GM03348 (cell line): ENCODE measurements around the gene IP6K3.
A peak's percentile ranks its signal among the peaks of the same experiment; 100 is the strongest.

Experiments used
- DNase-seq: peaks from one replicate; pipeline ENCODE4 v3.0.0; 2012; ENCODE audit warnings: low spot score

The IP6K3 gene

GRCh38 chr6:33759887-33760629, 13.4 kb upstream of the IP6K3 start:
- no peak for DNase-seq

GRCh38 chr6:33758815-33759216, 12.1 kb upstream of the IP6K3 start:
- no peak for DNase-seq

- DNase-seq: no peak
These were observed 11.2 kb upstream of the IP6K3 start for GRCh38 chr6:33757906-33758305.

GRCh38 chr6:33757113-33757512, 10.4 kb upstream of the IP6K3 start:
- no peak for DNase-seq

GRCh38 chr6:33756211-33756954, 9.7 kb upstream of the IP6K3 start:
- no peak for DNase-seq

GRCh38 chr6:33755070-33755869, 8.6 kb upstream of the IP6K3 start:
- no peak for DNase-seq

GRCh38 chr6:33754222-33754621, 7.5 kb upstream of the IP6K3 start:
- no peak for DNase-seq

- no peak for DNase-seq
These were observed 5.9 kb upstream of the IP6K3 start for GRCh38 chr6:33752646-33753015.

GRCh38 chr6:33751771-33752645, 5.3 kb upstream of the IP6K3 start:
- no peak for DNase-seq

- DNase-seq: no peak
These were observed 3.7 kb upstream of the IP6K3 start for GRCh38 chr6:33750244-33750991.

GRCh38 chr6:33749401-33749800, 2.7 kb upstream of the IP6K3 start:
- no peak for DNase-seq

GRCh38 chr6:33748841-33749240, 2.1 kb upstream of the IP6K3 start:
- no peak for DNase-seq

- DNase-seq: no peak
These were observed 1.1 kb upstream of the IP6K3 start for GRCh38 chr6:33747823-33748222.

GRCh38 chr6:33746036-33746600, 587 bp downstream of the IP6K3 start:
- peak; percentile 75 for DNase-seq

GRCh38 chr6:33745548-33745947, 1.2 kb downstream of the IP6K3 start:
- DNase-seq: no peak

GRCh38 chr6:33744895-33745546, 1.7 kb downstream of the IP6K3 start:
- DNase-seq: no peak

- peak; percentile 91 for DNase-seq
These were observed 2.5 kb downstream of the IP6K3 start for GRCh38 chr6:33744001-33744848.

GRCh38 chr6:33742837-33743236, 3.9 kb downstream of the IP6K3 start:
- no peak for DNase-seq

GRCh38 chr6:33742092-33742491, 4.6 kb downstream of the IP6K3 start:
- peak; percentile 37 for DNase-seq
